LNCAP (cell line): ENCODE measurements around the gene ZNF607.

Source experiments
- TF ChIP-seq, protein P1 (sequence below): fragments of 450-650 bp; IDR thresholded peaks from 2 replicates; pipeline ENCODE4 v1.5.1; 2017; ENCODE audit warnings: mild to moderate bottlenecking

ZNF607 gene

DNA sequence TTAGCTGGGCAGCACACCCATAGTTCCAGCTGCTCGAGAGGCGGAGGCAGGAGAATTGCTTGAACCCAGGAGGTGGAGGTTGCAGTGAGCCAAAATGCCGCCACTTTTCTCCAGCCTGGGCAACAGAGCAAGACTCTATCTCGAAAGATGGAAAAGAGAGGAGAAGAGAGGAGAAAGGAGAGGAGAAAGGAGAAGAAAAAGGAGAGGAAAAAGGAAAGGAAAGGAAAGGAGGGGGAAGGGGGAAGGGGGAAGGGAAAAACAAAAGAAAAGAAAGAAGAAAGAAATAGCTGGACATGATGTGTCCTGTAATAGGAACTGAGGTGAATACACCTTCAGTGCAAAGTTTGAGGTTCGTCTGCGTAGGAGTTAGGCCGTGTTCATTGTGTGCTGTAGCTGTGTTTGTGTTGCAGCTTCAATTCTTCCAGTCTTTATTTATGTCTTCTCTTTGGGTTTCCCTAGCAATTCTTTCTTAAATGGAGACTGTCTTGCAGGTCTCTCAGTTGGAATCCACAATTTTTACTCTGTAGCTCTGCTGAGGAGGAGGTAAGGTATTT, 13.4 kb downstream of the ZNF607 start:
- TF ChIP-seq, protein P1, sequence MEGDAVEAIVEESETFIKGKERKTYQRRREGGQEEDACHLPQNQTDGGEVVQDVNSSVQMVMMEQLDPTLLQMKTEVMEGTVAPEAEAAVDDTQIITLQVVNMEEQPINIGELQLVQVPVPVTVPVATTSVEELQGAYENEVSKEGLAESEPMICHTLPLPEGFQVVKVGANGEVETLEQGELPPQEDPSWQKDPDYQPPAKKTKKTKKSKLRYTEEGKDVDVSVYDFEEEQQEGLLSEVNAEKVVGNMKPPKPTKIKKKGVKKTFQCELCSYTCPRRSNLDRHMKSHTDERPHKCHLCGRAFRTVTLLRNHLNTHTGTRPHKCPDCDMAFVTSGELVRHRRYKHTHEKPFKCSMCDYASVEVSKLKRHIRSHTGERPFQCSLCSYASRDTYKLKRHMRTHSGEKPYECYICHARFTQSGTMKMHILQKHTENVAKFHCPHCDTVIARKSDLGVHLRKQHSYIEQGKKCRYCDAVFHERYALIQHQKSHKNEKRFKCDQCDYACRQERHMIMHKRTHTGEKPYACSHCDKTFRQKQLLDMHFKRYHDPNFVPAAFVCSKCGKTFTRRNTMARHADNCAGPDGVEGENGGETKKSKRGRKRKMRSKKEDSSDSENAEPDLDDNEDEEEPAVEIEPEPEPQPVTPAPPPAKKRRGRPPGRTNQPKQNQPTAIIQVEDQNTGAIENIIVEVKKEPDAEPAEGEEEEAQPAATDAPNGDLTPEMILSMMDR: no peak

- TF ChIP-seq, protein P1: no peak
Observed at GRCh38 chr19:37699057-37699456, 20.5 kb downstream of the ZNF607 start.

DNA sequence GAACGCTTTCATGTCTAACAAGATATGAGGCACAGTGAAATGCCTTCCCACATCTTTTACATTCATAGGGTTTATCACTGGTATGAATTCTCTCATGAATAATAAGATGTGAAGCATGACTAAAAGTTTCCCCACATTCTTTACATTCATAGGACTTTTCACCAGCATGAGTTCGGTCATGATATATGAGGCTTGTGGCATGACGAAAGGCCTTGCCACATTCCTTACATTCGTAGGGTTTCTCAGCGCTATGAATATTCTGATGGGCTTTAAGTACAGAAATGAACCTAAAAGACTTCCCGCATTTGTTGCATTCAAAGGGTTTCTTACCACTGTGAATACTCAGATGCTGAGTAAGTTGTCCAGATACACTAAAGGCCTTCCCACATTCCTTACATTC, 21.3 kb downstream of the ZNF607 start:
- TF ChIP-seq, protein P1: no peak

GRCh38 chr19:37695144-37695899, 24.2 kb downstream of the ZNF607 start:
- TF ChIP-seq, protein P1: no peak

DNA sequence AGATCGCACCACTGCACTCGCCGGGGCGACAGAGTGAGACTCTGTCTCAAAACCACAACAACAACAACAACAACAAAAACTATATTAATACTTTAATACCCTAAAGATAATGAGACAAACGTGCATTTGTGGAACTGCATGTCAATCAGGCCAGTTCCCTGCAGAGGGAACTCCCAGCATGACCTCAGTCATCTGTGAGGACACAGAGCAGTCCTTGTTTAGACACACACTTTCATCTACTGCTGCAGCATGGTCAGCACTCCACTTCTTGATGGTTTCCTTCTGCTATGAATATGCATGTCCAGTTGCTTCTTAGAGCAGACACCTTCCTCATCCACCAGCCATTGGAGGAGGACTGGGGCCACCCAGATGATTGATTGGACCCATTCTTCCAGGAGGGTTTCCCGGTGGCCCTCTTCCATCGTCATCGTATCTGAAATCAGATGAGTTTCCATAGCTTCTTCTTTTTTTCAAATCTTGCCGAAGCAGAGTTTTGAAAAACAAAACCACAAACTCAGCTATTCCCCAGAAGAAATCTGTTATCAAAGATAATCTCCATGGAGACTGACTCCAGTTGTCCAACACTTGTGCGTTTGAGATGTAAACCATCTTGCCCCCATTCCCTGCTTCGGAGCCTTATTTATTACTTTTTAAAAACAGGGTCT, 26.5 kb downstream of the ZNF607 start:
- TF ChIP-seq, protein P1: no peak

DNA sequence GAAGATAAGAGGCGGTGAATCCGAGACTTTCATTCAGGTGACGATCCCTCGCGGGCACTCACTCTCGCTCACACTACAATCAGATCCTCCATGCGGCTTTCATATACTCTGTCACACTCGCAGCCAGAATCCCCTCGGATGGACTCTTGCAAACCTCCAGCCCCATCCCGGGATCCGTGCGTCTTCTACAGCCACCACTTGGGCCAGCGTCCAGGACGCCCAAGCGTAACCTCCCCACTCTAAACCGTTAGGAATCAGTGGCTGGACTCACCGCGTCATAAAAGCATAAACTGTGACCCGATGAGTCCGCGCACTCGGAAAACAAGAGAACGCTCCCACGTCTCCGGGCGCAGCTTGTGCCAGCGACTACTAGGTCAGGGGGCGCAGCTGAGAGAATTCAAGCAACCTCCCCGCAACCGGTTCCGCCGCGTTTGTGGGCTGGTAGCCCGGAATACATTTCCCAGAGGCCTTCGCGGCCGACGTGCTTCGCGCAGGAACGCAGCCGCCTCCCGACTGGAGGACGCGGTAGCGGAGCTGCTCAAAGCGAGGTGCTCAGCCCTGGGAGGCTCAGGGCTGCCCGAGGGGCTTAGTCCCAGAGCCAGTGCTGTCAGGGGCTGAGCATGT, 27.6 kb downstream of the ZNF607 start:
- TF ChIP-seq, protein P1: no peak; the same call in 1 of the 2 replicates

GRCh38 chr19:37683520-37683919, 36.0 kb downstream of the ZNF607 start:
- TF ChIP-seq, protein P1: no peak
